HepG2 (cell line): Measurements from ENCODE around the gene TBX6. TPM values are rescaled to one million over a fixed set of nuclear protein-coding genes. Genes with fewer than 3 reads are reported as not detected.

Experiments
- CREM ChIP-seq, 2 experiments: sonication (generic) in 1 of 2; formaldehyde crosslinking in 1 of 2; IDR thresholded peaks; 2 replicates each; pipeline versions ENCODE4 v1.4.0 to v1.6.1; 2016 to 2020; ENCODE audit warnings: antibody characterized with exemption in 1 of 2, mild to moderate bottlenecking in 1 of 2, missing genetic modification reagents in 1 of 2
- DNMT1 ChIP-seq: sonication (generic); formaldehyde crosslinking; IDR thresholded peaks from 2 replicates; pipeline ENCODE4 v1.5.1; 2020; ENCODE audit warnings: mild to moderate bottlenecking, missing genetic modification reagents
- HCFC1 ChIP-seq: fragments of 150-350 bp; IDR thresholded peaks from 2 replicates; pipeline ENCODE4 v1.6.1; 2014; ENCODE audit warnings: low read depth, low read length
- KDM5A ChIP-seq: fragments of 200-600 bp; sonication (generic); IDR thresholded peaks from 2 replicates; pipeline ENCODE4 v1.7.0; 2018; ENCODE audit warnings: antibody characterized with exemption, mild to moderate bottlenecking, low read length, borderline replicate concordance
- MAZ ChIP-seq, 2 experiments: sonication (generic) in 1 of 2; formaldehyde crosslinking in 1 of 2; IDR thresholded peaks; 2 replicates each; pipeline versions ENCODE4 v1.5.0 to v1.6.1; 2012 to 2020; ENCODE audit warnings: low read depth in 2 of 2, mild to moderate bottlenecking in 2 of 2, borderline replicate concordance in 1 of 2, improper control_type of control experiment in 1 of 2, low read length in 1 of 2, missing genetic modification reagents in 1 of 2, moderate library complexity in 1 of 2
- NONO ChIP-seq, 2 experiments: fragments of 450-650 bp in 1 of 2; sonication (generic) in 1 of 2; formaldehyde crosslinking in 1 of 2; IDR thresholded peaks in 1 of 2; conservative IDR thresholded peaks in 1 of 2; 2 replicates each; pipeline versions ENCODE4 v1.6.1 to v1.8.0; 2017 to 2022; ENCODE audit warnings: mild to moderate bottlenecking in 1 of 2, missing genetic modification reagents in 1 of 2, moderate library complexity in 1 of 2
- NR2F2 ChIP-seq: IDR thresholded peaks from 2 replicates; pipeline ENCODE4 v1.6.1; 2012; ENCODE audit warnings: low read depth, inconsistent platforms, borderline replicate concordance
- POLR2A ChIP-seq, 2 experiments: IDR thresholded peaks; 2 replicates each; pipeline ENCODE4 v1.6.1; 2011; ENCODE audit warnings: low read depth in 2 of 2, low read length in 2 of 2, mild to moderate bottlenecking in 1 of 2, moderate library complexity in 1 of 2; ENCODE audit not compliant: insufficient read depth in 1 of 2
- RAD21 ChIP-seq: fragments of 450-650 bp; formaldehyde crosslinking; IDR thresholded peaks from 2 replicates; pipeline ENCODE4 v1.5.0; 2020; ENCODE audit warnings: mild to moderate bottlenecking
- SIN3A ChIP-seq: IDR thresholded peaks from 2 replicates; pipeline ENCODE4 v1.6.1; 2011; ENCODE audit warnings: low read depth, mild to moderate bottlenecking, control low read depth, low read length, borderline replicate concordance
- TBL1XR1 ChIP-seq: fragments of 150-350 bp; IDR thresholded peaks from 2 replicates; pipeline ENCODE4 v1.6.1; 2014; ENCODE audit warnings: borderline replicate concordance, low read length; ENCODE audit not compliant: partially characterized antibody
- ZBTB33 ChIP-seq: sonication (generic); formaldehyde crosslinking; IDR thresholded peaks from 2 replicates; pipeline ENCODE4 v1.4.0; 2020; ENCODE audit warnings: missing genetic modification reagents
- ZC3H13 ChIP-seq: sonication (generic); formaldehyde crosslinking; IDR thresholded peaks from 2 replicates; pipeline ENCODE4 v1.8.1; 2023; ENCODE audit warnings: mild to moderate bottlenecking, missing genetic modification reagents, moderate library complexity
- ZHX1 ChIP-seq: sonication (generic); formaldehyde crosslinking; IDR thresholded peaks from 2 replicates; pipeline ENCODE4 v1.8.1; 2022; ENCODE audit warnings: low read depth, mild to moderate bottlenecking, missing genetic modification reagents
- ZNF143 ChIP-seq: sonication (generic); formaldehyde crosslinking; IDR thresholded peaks from 2 replicates; pipeline ENCODE4 v1.4.0; 2020; ENCODE audit warnings: missing genetic modification reagents
- ZNF280D ChIP-seq: sonication (generic); formaldehyde crosslinking; IDR thresholded peaks from 2 replicates; pipeline ENCODE4 v1.5.1; 2020; ENCODE audit warnings: mild to moderate bottlenecking, missing genetic modification reagents
- ZNF431 ChIP-seq: sonication (generic); formaldehyde crosslinking; IDR thresholded peaks from 2 replicates; pipeline ENCODE4 v1.9.0; 2022; ENCODE audit warnings: missing genetic modification reagents, low read depth, mild to moderate bottlenecking, borderline replicate concordance
- ZNF724P ChIP-seq: sonication (generic); formaldehyde crosslinking; IDR thresholded peaks from 2 replicates; pipeline ENCODE4 v1.8.0; 2022; ENCODE audit warnings: missing genetic modification reagents, borderline replicate concordance
- ZNF878 ChIP-seq: sonication (generic); formaldehyde crosslinking; IDR thresholded peaks from 2 replicates; pipeline ENCODE4 v1.8.1; 2023; ENCODE audit warnings: mild to moderate bottlenecking, missing genetic modification reagents, moderate library complexity
- ZSCAN31 ChIP-seq: sonication (generic); formaldehyde crosslinking; IDR thresholded peaks from 2 replicates; pipeline ENCODE4 v1.5.0; 2020; ENCODE audit warnings: low read depth, mild to moderate bottlenecking, missing genetic modification reagents
- polyA plus RNA-seq, 8 experiments: library from polyadenylated mRNA; depleted of rRNA in 3 of 8; stranded (reverse) in 7 of 8; unstranded in 1 of 8; fragments of >200 nt; fragmentation: Illumina TruSeq in 4 of 8; extraction: Trizol in 4 of 8; gene quantifications; 2 replicates each; pipeline versions ENCODE4 v1.2.1 to v1.2.3, GENCODE V29; 2011 to 2016; ENCODE audit warnings: low read depth in 4 of 8, missing spikeins in 1 of 8, mixed read lengths in 1 of 8; ENCODE audit not compliant: insufficient read depth in 1 of 8
- total RNA-seq, 5 experiments: library from RNA; depleted of rRNA; stranded (reverse); fragments of >200 nt; fragmentation: Illumina TruSeq; extraction: Trizol; gene quantifications; 2 replicates each; pipeline ENCODE4 v1.2.3, GENCODE V29; 2016; ENCODE audit warnings: low read depth in 1 of 5

TBX6 gene
- total and polyA plus RNA-seq, 2 of the 13 experiments (the other 11 are each of a cell fraction or from before 2014, with no cell fraction given): 0.24 to 0.42 TPM

DNA sequence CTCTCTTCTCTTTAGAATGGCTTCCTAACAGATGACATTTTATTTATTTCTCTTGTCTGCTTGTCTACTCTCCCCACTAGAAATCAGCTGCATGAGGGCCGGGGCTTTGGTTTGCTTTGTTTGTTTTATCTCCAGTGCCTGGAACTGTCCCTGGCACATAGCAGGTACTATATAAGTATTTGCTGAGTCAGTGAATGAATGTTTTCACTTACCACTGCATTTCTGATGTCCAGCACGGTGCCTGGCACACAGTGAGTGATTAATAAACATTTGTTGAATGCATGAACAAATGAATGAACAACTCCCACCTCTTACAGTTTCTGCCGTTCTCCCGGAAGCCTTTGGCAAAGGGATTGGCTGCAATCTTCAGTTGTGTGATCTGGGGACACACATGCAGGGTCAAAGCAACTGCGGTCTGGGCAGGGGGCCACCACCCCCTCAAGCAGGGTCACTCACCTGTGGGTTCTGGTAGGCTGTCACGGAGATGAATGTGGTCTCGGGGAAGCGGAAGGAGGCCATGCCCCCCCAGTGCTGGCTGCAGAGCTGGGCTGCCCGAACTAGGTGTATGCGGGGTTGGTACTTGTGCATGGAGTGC lies 3.4 kb downstream of the TBX6 start (continued):
- no peak for TF ChIP-seq ZNF280D (CRISPR knock-in tag)
- TF ChIP-seq MAZ (IDR thresholded peaks at IDR 0.05; ENCODE audit: borderline replicate concordance, low read depth, low read length): no peak
- TF ChIP-seq MAZ (CRISPR knock-in tag; IDR thresholded peaks at IDR 0.05; ENCODE audit: low read depth): peak; percentile 28; the same call in 1 of the 2 replicates
- TF ChIP-seq TBL1XR1: no peak
- TF ChIP-seq HCFC1: no peak
- TF ChIP-seq ZSCAN31 (CRISPR knock-in tag): no peak
- no peak for TF ChIP-seq NONO (IDR thresholded peaks at IDR 0.05)
- TF ChIP-seq NONO (CRISPR knock-in tag; conservative IDR thresholded peaks at IDR 0.05): 0 out of 2 replicates have a peak, but pooled peaks have one; percentile 40
- TF ChIP-seq NR2F2: no peak
- TF ChIP-seq RAD21 (CRISPR knock-in tag): no peak
- TF ChIP-seq POLR2A (IDR thresholded peaks at IDR 0.05; ENCODE audit: insufficient read depth in 1 of 2, low read depth in 2 of 2, low read length in 2 of 2): 0 out of 4 replicates have a peak, but pooled peaks of 1 of the 2 experiments have one; percentile 19
- peak; percentile 63; the same call in 1 of the 2 replicates for TF ChIP-seq ZC3H13 (CRISPR knock-in tag)
- no peak for TF ChIP-seq ZNF878
- no peak for TF ChIP-seq ZHX1
- no peak for TF ChIP-seq ZBTB33 (CRISPR knock-in tag)
- no peak for TF ChIP-seq SIN3A
- TF ChIP-seq ZNF143: no peak
- no peak for TF ChIP-seq KDM5A
- TF ChIP-seq DNMT1 (CRISPR knock-in tag): no peak
- no peak for TF ChIP-seq ZNF431 (CRISPR knock-in tag)
- no peak for TF ChIP-seq CREM (IDR thresholded peaks at IDR 0.05)
- no peak for TF ChIP-seq CREM (CRISPR knock-in tag; IDR thresholded peaks at IDR 0.05)
- TF ChIP-seq ZNF724P (CRISPR knock-in tag): no peak
